ENCODE measurements around the gene ECSIT.

Gene ECSIT

DNA sequence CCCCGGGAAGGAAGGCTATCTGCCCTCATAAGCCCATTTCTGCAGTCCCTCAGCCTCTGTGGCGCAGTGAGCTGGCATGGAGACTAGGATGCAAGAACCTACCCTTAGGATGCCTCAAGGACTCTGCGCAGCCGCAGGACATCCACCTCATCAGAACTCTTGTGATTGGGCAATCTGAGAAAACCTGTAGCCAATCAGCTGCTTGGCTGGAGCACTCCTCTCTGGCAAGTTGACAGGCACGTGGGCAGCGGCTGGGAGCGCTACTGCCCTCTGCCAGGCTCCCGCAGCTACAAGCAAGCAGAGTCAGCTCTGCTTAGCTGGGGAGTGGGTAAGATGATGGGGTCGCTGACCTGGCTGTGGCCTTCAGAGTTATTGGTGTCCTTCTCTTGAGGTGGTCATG lies 1.5 kb upstream of the ECSIT start:
- TF ChIP-seq ZFX (IDR thresholded peaks at IDR 0.05): no peak
- TF ChIP-seq, protein P1, sequence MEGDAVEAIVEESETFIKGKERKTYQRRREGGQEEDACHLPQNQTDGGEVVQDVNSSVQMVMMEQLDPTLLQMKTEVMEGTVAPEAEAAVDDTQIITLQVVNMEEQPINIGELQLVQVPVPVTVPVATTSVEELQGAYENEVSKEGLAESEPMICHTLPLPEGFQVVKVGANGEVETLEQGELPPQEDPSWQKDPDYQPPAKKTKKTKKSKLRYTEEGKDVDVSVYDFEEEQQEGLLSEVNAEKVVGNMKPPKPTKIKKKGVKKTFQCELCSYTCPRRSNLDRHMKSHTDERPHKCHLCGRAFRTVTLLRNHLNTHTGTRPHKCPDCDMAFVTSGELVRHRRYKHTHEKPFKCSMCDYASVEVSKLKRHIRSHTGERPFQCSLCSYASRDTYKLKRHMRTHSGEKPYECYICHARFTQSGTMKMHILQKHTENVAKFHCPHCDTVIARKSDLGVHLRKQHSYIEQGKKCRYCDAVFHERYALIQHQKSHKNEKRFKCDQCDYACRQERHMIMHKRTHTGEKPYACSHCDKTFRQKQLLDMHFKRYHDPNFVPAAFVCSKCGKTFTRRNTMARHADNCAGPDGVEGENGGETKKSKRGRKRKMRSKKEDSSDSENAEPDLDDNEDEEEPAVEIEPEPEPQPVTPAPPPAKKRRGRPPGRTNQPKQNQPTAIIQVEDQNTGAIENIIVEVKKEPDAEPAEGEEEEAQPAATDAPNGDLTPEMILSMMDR (conservative IDR thresholded peaks at IDR 0.05): no peak
- H3K27ac ChIP-seq: no peak overlapping the region

DNA sequence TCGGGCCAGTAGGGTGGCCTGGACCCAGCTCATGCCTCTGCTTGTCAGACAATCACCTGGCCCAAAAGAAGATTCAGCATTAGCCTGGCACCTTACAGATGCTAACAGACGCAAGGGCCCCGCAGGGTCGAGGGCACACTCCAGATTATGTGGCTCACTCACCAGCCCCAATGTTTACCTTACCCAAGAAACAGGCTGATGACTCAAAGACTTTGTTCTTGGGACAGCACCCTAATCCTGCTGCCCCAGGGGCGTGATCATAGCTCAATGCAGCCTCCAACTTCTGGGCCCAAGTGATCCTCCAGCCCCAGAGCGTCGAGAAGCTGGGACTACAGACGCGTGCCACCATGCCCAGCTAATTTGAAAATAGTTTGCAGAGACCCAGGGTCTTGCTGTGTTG lies 9.8 kb downstream of the ECSIT start:
- H3K27ac ChIP-seq: no peak overlapping the region
- TF ChIP-seq ZFX (IDR thresholded peaks at IDR 0.05): no peak
- TF ChIP-seq, protein P1 (conservative IDR thresholded peaks at IDR 0.05): no peak

DNA sequence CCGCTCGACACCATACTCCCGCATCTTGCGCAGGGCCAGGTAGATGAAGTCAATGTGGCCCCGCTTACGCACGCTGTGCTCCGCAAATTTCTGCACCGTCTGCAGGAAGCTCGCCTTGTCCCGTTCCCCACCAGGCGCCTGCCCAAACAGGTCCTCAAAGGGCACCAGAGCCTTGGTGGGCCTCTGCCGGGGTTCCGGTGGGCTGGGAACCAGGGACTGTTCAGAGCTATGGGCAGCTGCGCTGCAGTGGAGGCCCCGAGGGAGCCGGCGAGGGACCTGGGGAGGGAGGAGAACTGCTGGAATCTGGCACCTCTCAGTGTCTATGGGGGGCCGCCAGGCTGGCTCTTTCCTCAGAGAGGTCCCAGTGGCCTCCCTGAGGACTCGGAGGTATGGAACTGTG lies 15.0 kb downstream of the ECSIT start:
- TF ChIP-seq, protein P1 (conservative IDR thresholded peaks at IDR 0.05): no peak
- no peak for TF ChIP-seq ZFX (IDR thresholded peaks at IDR 0.05)
- no peak overlapping the region for H3K27ac ChIP-seq

DNA sequence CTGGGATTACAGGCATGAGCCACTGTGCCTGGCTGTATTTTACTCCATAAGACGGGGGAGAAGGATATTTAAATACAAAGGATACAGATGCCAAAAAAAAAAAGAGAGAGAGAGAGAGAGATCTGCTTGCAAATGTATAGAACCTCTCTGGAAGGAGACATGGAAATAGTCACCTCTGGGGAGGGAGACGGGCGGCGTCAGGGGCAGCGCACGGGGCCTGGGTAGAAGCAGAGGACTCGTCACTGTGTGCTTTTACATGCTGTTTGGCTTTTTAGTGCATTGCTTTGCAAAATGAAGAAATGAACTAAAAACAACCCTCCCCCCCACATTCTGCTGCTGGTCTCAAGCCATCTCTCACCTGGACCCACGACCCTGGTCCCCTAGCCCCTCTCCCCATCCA lies 18.5 kb downstream of the ECSIT start:
- H3K27ac ChIP-seq: no peak overlapping the region
- TF ChIP-seq, protein P1 (conservative IDR thresholded peaks at IDR 0.05): no peak
- TF ChIP-seq ZFX (IDR thresholded peaks at IDR 0.05): no peak

DNA sequence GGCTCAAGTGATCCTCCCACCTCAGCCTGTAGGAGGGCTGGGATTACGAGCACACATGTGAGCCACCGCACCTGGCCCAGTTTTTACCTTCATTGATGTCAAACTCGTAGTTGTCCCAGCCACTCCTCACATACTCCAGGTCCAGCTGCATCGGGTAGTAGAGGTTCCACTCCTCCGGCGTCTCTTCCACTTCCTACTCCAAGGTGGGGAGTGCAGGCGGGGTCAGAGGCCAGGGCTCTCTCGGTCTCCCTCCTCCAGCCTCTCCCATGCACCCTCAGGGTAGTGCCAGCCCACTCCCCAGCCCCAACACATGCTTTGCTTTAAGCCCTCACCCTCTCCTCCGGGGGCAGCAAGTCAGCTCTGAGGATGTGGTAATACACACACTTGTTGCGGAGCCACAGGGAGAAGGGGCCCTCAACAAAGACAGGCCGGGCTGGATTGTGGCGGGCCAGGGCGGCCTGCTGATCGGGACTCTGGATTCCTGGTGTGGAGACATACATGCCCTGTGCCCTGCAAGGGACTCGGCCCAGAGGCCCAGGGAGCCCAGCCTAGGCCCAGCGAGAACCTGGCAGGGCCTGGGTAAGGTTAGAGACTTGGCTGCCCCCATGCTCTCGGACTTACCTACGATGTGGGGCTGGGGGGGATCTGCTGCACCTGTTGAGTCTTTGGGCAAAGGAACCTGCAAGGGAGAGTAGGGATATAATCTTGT lies 21.4 kb downstream of the ECSIT start:
- TF ChIP-seq ZFX (IDR thresholded peaks at IDR 0.05): no peak
- TF ChIP-seq, protein P1 (conservative IDR thresholded peaks at IDR 0.05): no peak
- peak overlapping the region; percentile 92; the same call in 1 of the 2 replicates for H3K27ac ChIP-seq

DNA sequence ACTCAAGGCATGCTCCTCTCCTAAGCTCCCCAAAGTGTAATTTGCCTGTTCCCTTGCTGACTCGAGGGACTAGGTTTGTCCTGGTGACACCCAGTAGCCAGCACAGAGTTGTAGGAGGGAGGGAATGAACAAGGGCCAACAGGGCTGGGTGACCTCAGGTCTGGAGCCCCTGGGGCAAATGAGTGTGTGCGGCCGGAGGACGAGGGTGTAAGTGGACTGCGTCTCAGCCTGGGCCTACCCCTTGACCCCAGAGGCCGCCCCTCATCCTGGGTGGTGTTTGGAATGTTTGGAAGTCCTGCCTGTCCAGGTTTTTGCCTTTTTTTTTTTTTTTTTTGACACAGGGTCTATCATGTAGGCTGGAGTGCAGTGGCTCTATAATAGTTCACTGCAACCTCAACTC lies 22.0 kb downstream of the ECSIT start:
- H3K27ac ChIP-seq: peak overlapping the region; percentile 92
- TF ChIP-seq, protein P1 (conservative IDR thresholded peaks at IDR 0.05): no peak
- no peak for TF ChIP-seq ZFX (IDR thresholded peaks at IDR 0.05)

DNA sequence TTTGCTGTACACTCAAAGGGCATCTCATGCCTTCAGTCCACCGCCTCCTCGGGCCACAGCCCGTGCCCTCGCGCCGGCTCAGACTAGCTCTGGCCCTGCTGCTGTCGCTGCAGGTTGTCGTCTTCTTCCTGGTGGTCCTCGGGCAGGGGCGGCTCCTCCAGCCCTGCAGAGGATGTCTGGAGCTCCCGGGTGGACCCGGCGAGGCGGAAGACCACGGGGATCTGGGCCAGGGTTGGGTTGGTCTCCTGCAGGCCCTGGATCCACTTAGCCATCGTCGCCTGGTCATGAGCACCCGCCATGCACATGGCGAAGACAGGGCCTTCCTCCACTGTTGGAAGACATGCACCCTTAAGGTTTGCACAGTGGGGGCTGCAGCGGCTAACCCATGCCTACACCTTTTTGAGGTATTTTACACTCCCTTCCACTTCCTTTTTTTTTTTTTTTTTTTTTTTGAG lies 22.8 kb downstream of the ECSIT start:
- H3K27ac ChIP-seq: peak overlapping the region; percentile 92
- TF ChIP-seq, protein P1 (conservative IDR thresholded peaks at IDR 0.05): no peak
- peak; percentile 62; the same call in 1 of the 2 replicates for TF ChIP-seq ZFX (IDR thresholded peaks at IDR 0.05)

Data from C4-2B (cell line).